GM23338 (cell line): ENCODE measurements around the gene OSBPL7. TPM values are rescaled to one million over a fixed set of nuclear protein-coding genes. Genes with fewer than 3 reads are reported as not detected.

Experiments
- ATAC-seq: fragments of 200-7000 bp; cut with Tn5 transposase; 3 replicates; pipeline ENCODE4 v1.9.1; 2020
- DNase-seq: peaks from one replicate; pipeline ENCODE4 v3.0.0-alpha.2; 2015; ENCODE audit warnings: low spot score
- H2AFZ ChIP-seq: fragments of 200-600 bp; sonication (generic); 2 replicates; pipeline ENCODE4 v1.8.0; 2016; ENCODE audit warnings: antibody characterized with exemption, mild to moderate bottlenecking, moderate library complexity
- H3F3A ChIP-seq: fragments of 200-600 bp; sonication (generic); replicated peaks from 2 replicates; pipeline ENCODE4 v1.8.0; 2017; ENCODE audit warnings: antibody characterized with exemption, mixed run types, low read depth
- H3K27ac ChIP-seq: fragments of 200-600 bp; sonication (generic); 2 replicates; pipeline ENCODE4 v1.6.1; 2016; ENCODE audit warnings: low read depth
- H3K27me3 ChIP-seq: fragments of 200-600 bp; sonication (generic); 2 replicates; pipeline ENCODE4 v1.8.0; 2016; ENCODE audit warnings: mild to moderate bottlenecking, mixed run types, moderate library complexity; ENCODE audit not compliant: insufficient read depth
- H3K36me3 ChIP-seq: fragments of 200-600 bp; sonication (generic); 2 replicates; pipeline ENCODE4 v1.8.0; 2016; ENCODE audit warnings: mild to moderate bottlenecking; ENCODE audit not compliant: insufficient read depth
- H3K4me1 ChIP-seq: fragments of 200-600 bp; sonication (generic); 2 replicates; pipeline ENCODE4 v1.8.0; 2016; ENCODE audit warnings: mild to moderate bottlenecking, moderate library complexity; ENCODE audit not compliant: insufficient read depth
- H3K4me2 ChIP-seq: fragments of 200-600 bp; sonication (generic); 2 replicates; pipeline ENCODE4 v1.7.1; 2017; ENCODE audit warnings: mixed run types
- H3K4me3 ChIP-seq: fragments of 200-600 bp; sonication (generic); 2 replicates; pipeline ENCODE4 v1.6.1; 2016; ENCODE audit warnings: mixed run types
- H3K79me2 ChIP-seq: fragments of 200-600 bp; sonication (generic); replicated peaks from 2 replicates; pipeline ENCODE4 v1.8.0; 2017; ENCODE audit warnings: mild to moderate bottlenecking; ENCODE audit not compliant: insufficient read depth
- H3K9me2 ChIP-seq: fragments of 200-600 bp; sonication (generic); 2 replicates; pipeline ENCODE4 v1.8.0; 2017; ENCODE audit not compliant: insufficient read depth
- H4K20me1 ChIP-seq: fragments of 200-600 bp; sonication (generic); replicated peaks from 2 replicates; pipeline ENCODE4 v1.8.0; 2017; ENCODE audit warnings: mild to moderate bottlenecking; ENCODE audit not compliant: insufficient read depth
- H3K27ac Mint-ChIP-seq: 2 replicates; pipeline ENCODE4 v1.8.0; 2020; ENCODE audit warnings: inconsistent platforms, mild to moderate bottlenecking, moderate library complexity, mixed read lengths
- H3K27me3 Mint-ChIP-seq: 3 replicates; pipeline ENCODE4 v1.8.0; 2022; ENCODE audit warnings: low read depth, mild to moderate bottlenecking, moderate library complexity, mixed read lengths, inconsistent platforms; ENCODE audit not compliant: insufficient read depth, poor library complexity
- H3K36me3 Mint-ChIP-seq: 3 replicates; pipeline ENCODE4 v1.8.0; 2021; ENCODE audit warnings: low read depth, mild to moderate bottlenecking, inconsistent platforms, moderate library complexity, mixed read lengths
- H3K4me1 Mint-ChIP-seq: 3 replicates; pipeline ENCODE4 v1.8.0; 2020; ENCODE audit warnings: mild to moderate bottlenecking, inconsistent platforms, mixed read lengths
- H3K4me3 Mint-ChIP-seq: 3 replicates; pipeline ENCODE4 v1.8.0; 2021; ENCODE audit warnings: moderate library complexity, mild to moderate bottlenecking, inconsistent platforms, mixed read lengths
- H3K9me3 Mint-ChIP-seq: 3 replicates; pipeline ENCODE4 v1.8.0; 2020; ENCODE audit warnings: moderate library complexity, mild to moderate bottlenecking, inconsistent platforms, mixed read lengths
- CREB1 ChIP-seq: fragments of 250-450 bp; sonication (Bioruptor Pico); IDR thresholded peaks from 2 replicates; pipeline ENCODE4 v1.5.0; 2020; ENCODE audit warnings: low read depth, mild to moderate bottlenecking, moderate library complexity
- EZH2 ChIP-seq: fragments of 200-600 bp; sonication (generic); IDR thresholded peaks from one replicate; pipeline ENCODE4 v1.8.0; 2017; ENCODE audit warnings: antibody characterized with exemption, mild to moderate bottlenecking, low read depth; ENCODE audit not compliant: unreplicated experiment
- EZH2phosphoT487 ChIP-seq: fragments of 200-600 bp; sonication (generic); IDR thresholded peaks from one replicate; pipeline ENCODE4 v1.8.1; 2018; ENCODE audit warnings: antibody characterized with exemption; ENCODE audit not compliant: unreplicated experiment
- JUNB ChIP-seq: IDR thresholded peaks from one replicate; pipeline ENCODE4 v1.6.1; 2016; ENCODE audit warnings: antibody characterized with exemption; ENCODE audit not compliant: unreplicated experiment
- NANOG ChIP-seq: IDR thresholded peaks from 2 replicates; pipeline ENCODE4 v1.6.1; 2016; ENCODE audit warnings: antibody characterized with exemption, borderline replicate concordance
- POLR2AphosphoS5 ChIP-seq: IDR thresholded peaks from 2 replicates; pipeline ENCODE4 v1.6.1; 2016; ENCODE audit warnings: antibody characterized with exemption, low read depth
- STAT1 ChIP-seq: IDR thresholded peaks from one replicate; pipeline ENCODE4 v1.6.1; 2016; ENCODE audit warnings: antibody characterized with exemption; ENCODE audit not compliant: unreplicated experiment
- ZNF114 ChIP-seq: fragments of 250-450 bp; sonication (Bioruptor Pico); IDR thresholded peaks from 2 replicates; pipeline ENCODE4 v1.5.0; 2020; ENCODE audit warnings: mild to moderate bottlenecking, moderate library complexity
- ZNF331 ChIP-seq: fragments of 250-450 bp; sonication (Bioruptor Pico); IDR thresholded peaks from 2 replicates; pipeline ENCODE4 v1.5.0; 2020; ENCODE audit warnings: low read depth, mild to moderate bottlenecking, moderate library complexity
- polyA plus RNA-seq: library from polyadenylated mRNA; unstranded; fragments of >200 nt; fragmentation: Nextera tagmentation; extraction: Ambion mirVana; gene quantifications from 2 replicates; pipeline ENCODE4 v1.2.1, GENCODE V29; 2016
- total RNA-seq: library from RNA; depleted of rRNA; stranded (reverse); fragments of >200 nt; shearing (Covaris generic); gene quantifications from 2 replicates; pipeline ENCODE4 v1.2.3, GENCODE V29; 2014
- TF ChIP-seq, protein P1 (sequence below): fragments of 250-450 bp; sonication (Bioruptor Pico); IDR thresholded peaks from 2 replicates; pipeline ENCODE4 v1.5.0; 2020; ENCODE audit warnings: mild to moderate bottlenecking, moderate library complexity
- TF ChIP-seq, protein P2 (sequence below), 2 experiments: fragments of 200-600 bp in 1 of 2; sonication (generic) in 1 of 2; conservative IDR thresholded peaks; 2 replicates each; pipeline versions ENCODE4 v1.5.1 to v1.6.1; 2016 to 2017; ENCODE audit warnings: antibody characterized with exemption in 2 of 2, low read depth in 2 of 2, mild to moderate bottlenecking in 2 of 2, moderate library complexity in 1 of 2
- TF ChIP-seq, protein P3 (sequence below): IDR thresholded peaks from 2 replicates; pipeline ENCODE4 v1.6.1; 2016; ENCODE audit warnings: antibody characterized with exemption
- TF ChIP-seq, protein P4 (sequence below): IDR thresholded peaks from one replicate; pipeline ENCODE4 v1.6.1; 2018; ENCODE audit warnings: antibody characterized with exemption; ENCODE audit not compliant: unreplicated experiment

The OSBPL7 gene
- total and polyA plus RNA-seq, 2 experiments from 2014 or later: 3.4 to 8.1 TPM

- DNase-seq (no peak), ATAC-seq (no peak)
- Histone ChIP-seq H3F3A (no peaks in the 10 kb centered on the region), H3K27ac (no peak overlapping the region), H3K79me2 (no peaks in the 10 kb centered on the region; the same call in 1 of the 2 replicates), H3K27me3 (no peaks in the 10 kb centered on the region), H3K4me1 (peaks cover 13% of the 10 kb centered on the region; the same call in 1 of the 2 replicates), H4K20me1 (no peaks in the 10 kb centered on the region), H3K4me3 (no peak overlapping the region), H3K36me3 (no peaks in the 10 kb centered on the region), H2AFZ (no peak overlapping the region), H3K4me2 (no peak overlapping the region), H3K9me2 (no peaks in the 10 kb centered on the region)
- H3K4me1 Mint-ChIP-seq: peaks cover 13% of the 10 kb centered on the region
- no peak overlapping the region for H3K27ac Mint-ChIP-seq
- no peaks in the 10 kb centered on the region; the same call in 2 of the 3 replicates for H3K9me3 Mint-ChIP-seq
- TF ChIP-seq CREB1 (CRISPR knock-in tag): no peak
- TF ChIP-seq STAT1: no peak
- no peak for TF ChIP-seq EZH2
- no peak for TF ChIP-seq NANOG
- TF ChIP-seq JUNB: no peak
- TF ChIP-seq ZNF114 (CRISPR knock-in tag): no peak
- TF ChIP-seq ZNF331: no peak
- TF ChIP-seq, protein P1, sequence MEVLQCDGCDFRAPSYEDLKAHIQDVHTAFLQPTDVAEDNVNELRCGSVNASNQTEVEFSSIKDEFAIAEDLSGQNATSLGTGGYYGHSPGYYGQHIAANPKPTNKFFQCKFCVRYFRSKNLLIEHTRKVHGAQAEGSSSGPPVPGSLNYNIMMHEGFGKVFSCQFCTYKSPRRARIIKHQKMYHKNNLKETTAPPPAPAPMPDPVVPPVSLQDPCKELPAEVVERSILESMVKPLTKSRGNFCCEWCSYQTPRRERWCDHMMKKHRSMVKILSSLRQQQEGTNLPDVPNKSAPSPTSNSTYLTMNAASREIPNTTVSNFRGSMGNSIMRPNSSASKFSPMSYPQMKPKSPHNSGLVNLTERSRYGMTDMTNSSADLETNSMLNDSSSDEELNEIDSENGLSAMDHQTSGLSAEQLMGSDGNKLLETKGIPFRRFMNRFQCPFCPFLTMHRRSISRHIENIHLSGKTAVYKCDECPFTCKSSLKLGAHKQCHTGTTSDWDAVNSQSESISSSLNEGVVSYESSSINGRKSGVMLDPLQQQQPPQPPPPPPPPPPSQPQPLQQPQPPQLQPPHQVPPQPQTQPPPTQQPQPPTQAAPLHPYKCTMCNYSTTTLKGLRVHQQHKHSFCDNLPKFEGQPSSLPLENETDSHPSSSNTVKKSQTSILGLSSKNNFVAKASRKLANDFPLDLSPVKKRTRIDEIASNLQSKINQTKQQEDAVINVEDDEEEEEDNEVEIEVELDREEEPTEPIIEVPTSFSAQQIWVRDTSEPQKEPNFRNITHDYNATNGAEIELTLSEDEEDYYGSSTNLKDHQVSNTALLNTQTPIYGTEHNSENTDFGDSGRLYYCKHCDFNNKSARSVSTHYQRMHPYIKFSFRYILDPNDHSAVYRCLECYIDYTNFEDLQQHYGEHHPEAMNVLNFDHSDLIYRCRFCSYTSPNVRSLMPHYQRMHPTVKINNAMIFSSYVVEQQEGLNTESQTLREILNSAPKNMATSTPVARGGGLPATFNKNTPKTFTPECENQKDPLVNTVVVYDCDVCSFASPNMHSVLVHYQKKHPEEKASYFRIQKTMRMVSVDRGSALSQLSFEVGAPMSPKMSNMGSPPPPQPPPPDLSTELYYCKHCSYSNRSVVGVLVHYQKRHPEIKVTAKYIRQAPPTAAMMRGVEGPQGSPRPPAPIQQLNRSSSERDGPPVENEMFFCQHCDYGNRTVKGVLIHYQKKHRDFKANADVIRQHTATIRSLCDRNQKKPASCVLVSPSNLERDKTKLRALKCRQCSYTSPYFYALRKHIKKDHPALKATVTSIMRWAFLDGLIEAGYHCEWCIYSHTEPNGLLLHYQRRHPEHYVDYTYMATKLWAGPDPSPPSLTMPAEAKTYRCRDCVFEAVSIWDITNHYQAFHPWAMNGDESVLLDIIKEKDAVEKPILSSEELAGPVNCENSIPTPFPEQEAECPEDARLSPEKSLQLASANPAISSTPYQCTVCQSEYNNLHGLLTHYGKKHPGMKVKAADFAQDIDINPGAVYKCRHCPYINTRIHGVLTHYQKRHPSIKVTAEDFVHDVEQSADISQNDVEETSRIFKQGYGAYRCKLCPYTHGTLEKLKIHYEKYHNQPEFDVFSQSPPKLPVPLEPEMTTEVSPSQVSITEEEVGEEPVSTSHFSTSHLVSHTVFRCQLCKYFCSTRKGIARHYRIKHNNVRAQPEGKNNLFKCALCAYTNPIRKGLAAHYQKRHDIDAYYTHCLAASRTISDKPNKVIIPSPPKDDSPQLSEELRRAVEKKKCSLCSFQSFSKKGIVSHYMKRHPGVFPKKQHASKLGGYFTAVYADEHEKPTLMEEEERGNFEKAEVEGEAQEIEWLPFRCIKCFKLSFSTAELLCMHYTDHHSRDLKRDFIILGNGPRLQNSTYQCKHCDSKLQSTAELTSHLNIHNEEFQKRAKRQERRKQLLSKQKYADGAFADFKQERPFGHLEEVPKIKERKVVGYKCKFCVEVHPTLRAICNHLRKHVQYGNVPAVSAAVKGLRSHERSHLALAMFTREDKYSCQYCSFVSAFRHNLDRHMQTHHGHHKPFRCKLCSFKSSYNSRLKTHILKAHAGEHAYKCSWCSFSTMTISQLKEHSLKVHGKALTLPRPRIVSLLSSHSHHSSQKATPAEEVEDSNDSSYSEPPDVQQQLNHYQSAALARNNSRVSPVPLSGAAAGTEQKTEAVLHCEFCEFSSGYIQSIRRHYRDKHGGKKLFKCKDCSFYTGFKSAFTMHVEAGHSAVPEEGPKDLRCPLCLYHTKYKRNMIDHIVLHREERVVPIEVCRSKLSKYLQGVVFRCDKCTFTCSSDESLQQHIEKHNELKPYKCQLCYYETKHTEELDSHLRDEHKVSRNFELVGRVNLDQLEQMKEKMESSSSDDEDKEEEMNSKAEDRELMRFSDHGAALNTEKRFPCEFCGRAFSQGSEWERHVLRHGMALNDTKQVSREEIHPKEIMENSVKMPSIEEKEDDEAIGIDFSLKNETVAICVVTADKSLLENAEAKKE (CRISPR knock-in tag): no peak
- TF ChIP-seq, protein P2, sequence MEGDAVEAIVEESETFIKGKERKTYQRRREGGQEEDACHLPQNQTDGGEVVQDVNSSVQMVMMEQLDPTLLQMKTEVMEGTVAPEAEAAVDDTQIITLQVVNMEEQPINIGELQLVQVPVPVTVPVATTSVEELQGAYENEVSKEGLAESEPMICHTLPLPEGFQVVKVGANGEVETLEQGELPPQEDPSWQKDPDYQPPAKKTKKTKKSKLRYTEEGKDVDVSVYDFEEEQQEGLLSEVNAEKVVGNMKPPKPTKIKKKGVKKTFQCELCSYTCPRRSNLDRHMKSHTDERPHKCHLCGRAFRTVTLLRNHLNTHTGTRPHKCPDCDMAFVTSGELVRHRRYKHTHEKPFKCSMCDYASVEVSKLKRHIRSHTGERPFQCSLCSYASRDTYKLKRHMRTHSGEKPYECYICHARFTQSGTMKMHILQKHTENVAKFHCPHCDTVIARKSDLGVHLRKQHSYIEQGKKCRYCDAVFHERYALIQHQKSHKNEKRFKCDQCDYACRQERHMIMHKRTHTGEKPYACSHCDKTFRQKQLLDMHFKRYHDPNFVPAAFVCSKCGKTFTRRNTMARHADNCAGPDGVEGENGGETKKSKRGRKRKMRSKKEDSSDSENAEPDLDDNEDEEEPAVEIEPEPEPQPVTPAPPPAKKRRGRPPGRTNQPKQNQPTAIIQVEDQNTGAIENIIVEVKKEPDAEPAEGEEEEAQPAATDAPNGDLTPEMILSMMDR (conservative IDR thresholded peaks at IDR 0.05; ENCODE audit: low read depth in 2 of 2): no peak
- TF ChIP-seq, protein P3, sequence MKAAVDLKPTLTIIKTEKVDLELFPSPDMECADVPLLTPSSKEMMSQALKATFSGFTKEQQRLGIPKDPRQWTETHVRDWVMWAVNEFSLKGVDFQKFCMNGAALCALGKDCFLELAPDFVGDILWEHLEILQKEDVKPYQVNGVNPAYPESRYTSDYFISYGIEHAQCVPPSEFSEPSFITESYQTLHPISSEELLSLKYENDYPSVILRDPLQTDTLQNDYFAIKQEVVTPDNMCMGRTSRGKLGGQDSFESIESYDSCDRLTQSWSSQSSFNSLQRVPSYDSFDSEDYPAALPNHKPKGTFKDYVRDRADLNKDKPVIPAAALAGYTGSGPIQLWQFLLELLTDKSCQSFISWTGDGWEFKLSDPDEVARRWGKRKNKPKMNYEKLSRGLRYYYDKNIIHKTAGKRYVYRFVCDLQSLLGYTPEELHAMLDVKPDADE: no peak
- TF ChIP-seq, protein P4, sequence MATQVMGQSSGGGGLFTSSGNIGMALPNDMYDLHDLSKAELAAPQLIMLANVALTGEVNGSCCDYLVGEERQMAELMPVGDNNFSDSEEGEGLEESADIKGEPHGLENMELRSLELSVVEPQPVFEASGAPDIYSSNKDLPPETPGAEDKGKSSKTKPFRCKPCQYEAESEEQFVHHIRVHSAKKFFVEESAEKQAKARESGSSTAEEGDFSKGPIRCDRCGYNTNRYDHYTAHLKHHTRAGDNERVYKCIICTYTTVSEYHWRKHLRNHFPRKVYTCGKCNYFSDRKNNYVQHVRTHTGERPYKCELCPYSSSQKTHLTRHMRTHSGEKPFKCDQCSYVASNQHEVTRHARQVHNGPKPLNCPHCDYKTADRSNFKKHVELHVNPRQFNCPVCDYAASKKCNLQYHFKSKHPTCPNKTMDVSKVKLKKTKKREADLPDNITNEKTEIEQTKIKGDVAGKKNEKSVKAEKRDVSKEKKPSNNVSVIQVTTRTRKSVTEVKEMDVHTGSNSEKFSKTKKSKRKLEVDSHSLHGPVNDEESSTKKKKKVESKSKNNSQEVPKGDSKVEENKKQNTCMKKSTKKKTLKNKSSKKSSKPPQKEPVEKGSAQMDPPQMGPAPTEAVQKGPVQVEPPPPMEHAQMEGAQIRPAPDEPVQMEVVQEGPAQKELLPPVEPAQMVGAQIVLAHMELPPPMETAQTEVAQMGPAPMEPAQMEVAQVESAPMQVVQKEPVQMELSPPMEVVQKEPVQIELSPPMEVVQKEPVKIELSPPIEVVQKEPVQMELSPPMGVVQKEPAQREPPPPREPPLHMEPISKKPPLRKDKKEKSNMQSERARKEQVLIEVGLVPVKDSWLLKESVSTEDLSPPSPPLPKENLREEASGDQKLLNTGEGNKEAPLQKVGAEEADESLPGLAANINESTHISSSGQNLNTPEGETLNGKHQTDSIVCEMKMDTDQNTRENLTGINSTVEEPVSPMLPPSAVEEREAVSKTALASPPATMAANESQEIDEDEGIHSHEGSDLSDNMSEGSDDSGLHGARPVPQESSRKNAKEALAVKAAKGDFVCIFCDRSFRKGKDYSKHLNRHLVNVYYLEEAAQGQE: no peak
- TF ChIP-seq EZH2phosphoT487: no peak
- no peak for TF ChIP-seq POLR2AphosphoS5
- H3K36me3 Mint-ChIP-seq: peaks cover 3% of the 10 kb centered on the region; the same call in 1 of the 3 replicates
- peaks cover 25% of the 10 kb centered on the region for H3K27me3 Mint-ChIP-seq
- H3K4me3 Mint-ChIP-seq: no peak overlapping the region
Measured at GRCh38 chr17:47836601-47837000, 15.0 kb upstream of the OSBPL7 start.
